ACC112 (cell line): ENCODE measurements around the gene TSSK2.
"Not testable (repeated sequence)": the region's sequence is repeated elsewhere in the genome, so short reads cannot be mapped to it uniquely, and the experiment has no call there.

Experiments
- H2AFZ ChIP-seq: fragments of 200-600 bp; sonication (generic); one replicate; pipeline ENCODE4 v1.6.0; 2017; ENCODE audit warnings: antibody characterized with exemption, low read length; ENCODE audit not compliant: unreplicated experiment
- H3K27ac ChIP-seq: fragments of 200-600 bp; sonication (generic); 2 replicates; pipeline ENCODE4 v1.5.1; 2014; ENCODE audit warnings: low read depth, mild to moderate bottlenecking, antibody characterized with exemption, low read length, moderate library complexity
- H3K27me3 ChIP-seq: fragments of 200-600 bp; sonication (generic); 2 replicates; pipeline ENCODE4 v1.6.1; 2014; ENCODE audit warnings: mild to moderate bottlenecking, antibody characterized with exemption, low read length, moderate library complexity, mixed read lengths; ENCODE audit not compliant: insufficient read depth
- H3K36me3 ChIP-seq: fragments of 200-600 bp; sonication (generic); 2 replicates; pipeline ENCODE4 v1.6.1; 2016; ENCODE audit warnings: mild to moderate bottlenecking, antibody characterized with exemption, low read length, moderate library complexity, mixed read lengths; ENCODE audit not compliant: insufficient read depth
- H3K4me1 ChIP-seq: fragments of 200-600 bp; sonication (generic); one replicate; pipeline ENCODE4 v1.6.1; 2016; ENCODE audit warnings: low read length, mixed read lengths; ENCODE audit not compliant: insufficient read depth, unreplicated experiment, control insufficient read depth
- H3K4me3 ChIP-seq: fragments of 200-600 bp; sonication (generic); 2 replicates; pipeline ENCODE4 v1.5.1; 2014; ENCODE audit warnings: mild to moderate bottlenecking, low read depth, low read length
- H3K79me2 ChIP-seq: fragments of 200-600 bp; sonication (generic); one replicate; pipeline ENCODE4 v1.6.0; 2016; ENCODE audit warnings: low read length; ENCODE audit not compliant: control insufficient read depth, unreplicated experiment, insufficient read depth

Gene TSSK2

DNA sequence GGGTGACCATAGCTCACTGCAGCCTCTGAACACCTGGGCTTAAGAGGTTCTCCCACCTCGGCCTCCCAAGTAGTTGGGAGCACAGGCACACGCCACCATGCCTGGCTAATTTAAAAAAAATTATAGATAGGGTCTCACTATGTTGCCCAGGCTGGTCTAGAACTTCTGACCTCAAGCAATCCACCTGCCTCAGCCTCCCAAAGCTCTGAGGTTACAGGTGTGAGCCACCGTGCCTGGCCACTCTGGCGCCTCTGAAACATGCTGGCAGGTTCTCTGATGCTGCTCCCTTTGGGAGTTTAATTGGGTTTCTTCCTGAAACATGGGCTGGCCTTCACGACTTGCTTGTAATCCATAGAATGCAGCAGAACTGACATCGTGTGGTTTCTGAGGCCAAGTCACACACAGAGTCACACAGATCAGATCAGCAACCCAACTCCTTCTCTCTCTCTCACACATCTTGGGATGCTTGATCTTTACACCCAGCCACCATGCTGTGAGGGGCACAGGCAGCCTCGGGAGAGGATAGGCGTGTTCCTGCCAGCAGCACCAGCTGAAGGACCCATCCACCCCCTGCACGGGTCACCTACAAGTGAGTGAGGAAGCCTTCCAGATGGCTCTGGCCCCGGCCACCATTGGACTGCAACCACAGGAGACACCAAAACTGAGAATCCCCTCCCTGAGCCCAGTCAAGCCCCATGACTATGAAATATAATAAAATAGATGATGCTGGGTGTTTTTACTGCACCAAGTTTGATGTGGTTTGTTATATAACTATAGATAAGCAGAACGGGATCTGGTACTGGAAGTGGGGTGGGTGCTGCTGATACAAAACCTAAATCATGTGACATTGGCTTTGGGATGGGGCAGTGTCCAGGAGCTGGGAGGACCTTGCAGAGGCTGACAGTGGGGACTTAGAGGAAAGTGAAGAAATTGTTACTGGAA, 22.1 kb downstream of the TSSK2 start:
- H2AFZ ChIP-seq, result no peak overlapping the region
- no peak overlapping the region for H3K27ac ChIP-seq
- H3K36me3 ChIP-seq, result no peaks in the 10 kb centered on the region
- H3K4me3 ChIP-seq, result no peak overlapping the region
- no peaks in the 10 kb centered on the region for H3K79me2 ChIP-seq
- peaks cover 42% of the 10 kb centered on the region for H3K27me3 ChIP-seq
- no peaks in the 10 kb centered on the region for H3K4me1 ChIP-seq

DNA sequence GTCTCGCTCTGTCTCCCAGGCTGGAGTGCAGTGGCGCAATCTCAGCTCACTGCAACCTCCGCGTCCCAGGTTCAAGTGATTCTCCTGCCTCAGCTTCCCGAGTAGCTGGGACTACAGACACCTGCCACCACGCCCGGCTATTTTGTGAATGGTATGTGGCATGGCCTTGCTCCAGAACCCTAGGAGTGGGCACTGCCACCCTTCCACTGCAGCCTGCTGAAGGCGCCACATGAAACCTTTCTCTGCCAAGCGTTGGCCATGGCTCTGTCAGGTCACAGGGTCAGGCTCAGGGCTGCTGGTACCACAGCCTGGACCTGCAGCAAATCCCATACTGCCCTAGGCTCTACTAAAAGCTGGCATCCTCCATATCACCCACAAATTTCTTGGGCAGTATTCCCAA, 25.0 kb downstream of the TSSK2 start:
- peaks cover 19% of the 10 kb centered on the region for H3K27me3 ChIP-seq
- H3K79me2 ChIP-seq, H3K4me1 ChIP-seq, H3K4me3 ChIP-seq, H3K27ac ChIP-seq, H2AFZ ChIP-seq, H3K36me3 ChIP-seq: not testable (repeated sequence)

DNA sequence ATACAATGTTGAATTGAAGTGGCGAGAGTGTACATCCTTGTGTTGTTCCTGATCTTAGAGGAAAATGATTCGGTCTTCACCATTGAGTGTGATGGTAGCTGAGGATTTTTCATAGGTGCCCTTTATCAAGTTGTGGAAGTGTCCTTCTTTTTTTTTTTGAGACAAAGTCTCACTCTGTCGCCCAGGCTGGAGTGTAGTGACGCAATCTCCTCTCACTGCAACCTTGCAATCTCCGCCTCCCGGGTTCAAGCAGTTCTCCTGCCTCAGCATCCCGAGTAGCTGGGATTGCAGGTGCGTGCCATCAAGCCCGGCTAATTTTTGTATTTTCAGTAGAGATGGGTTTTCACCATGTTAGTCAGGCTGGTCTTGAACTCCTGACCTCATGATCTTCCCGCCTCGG, 27.5 kb downstream of the TSSK2 start:
- not testable (repeated sequence) for H3K27ac ChIP-seq, H3K36me3 ChIP-seq, H3K27me3 ChIP-seq, H2AFZ ChIP-seq, H3K4me1 ChIP-seq, H3K4me3 ChIP-seq, H3K79me2 ChIP-seq

DNA sequence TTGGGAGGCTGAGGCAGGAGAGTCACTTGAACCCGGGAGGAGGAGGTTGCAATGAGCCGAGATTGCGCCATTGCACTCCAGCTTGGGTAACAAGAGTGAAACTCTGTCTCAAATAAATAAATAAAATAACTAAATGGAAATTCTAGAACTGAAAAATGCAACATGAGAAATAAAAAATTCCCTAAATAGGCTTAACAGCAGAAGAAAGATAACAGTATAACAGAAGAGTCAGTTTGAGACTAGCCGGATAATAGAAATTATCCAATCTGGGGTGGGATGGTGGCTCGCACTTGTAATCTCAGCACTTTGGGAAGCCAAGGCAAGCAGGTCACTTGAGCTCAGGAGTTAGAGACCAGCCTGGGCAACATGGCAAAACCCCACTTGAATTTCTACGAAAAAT, 33.3 kb downstream of the TSSK2 start:
- H3K79me2 ChIP-seq, result no peaks in the 10 kb centered on the region
- H3K27ac ChIP-seq, result no peak overlapping the region
- no peak overlapping the region for H2AFZ ChIP-seq
- H3K27me3 ChIP-seq, result peaks cover 30% of the 10 kb centered on the region
- H3K36me3 ChIP-seq, result no peaks in the 10 kb centered on the region
- no peaks in the 10 kb centered on the region for H3K4me1 ChIP-seq
- H3K4me3 ChIP-seq, result no peak overlapping the region

DNA sequence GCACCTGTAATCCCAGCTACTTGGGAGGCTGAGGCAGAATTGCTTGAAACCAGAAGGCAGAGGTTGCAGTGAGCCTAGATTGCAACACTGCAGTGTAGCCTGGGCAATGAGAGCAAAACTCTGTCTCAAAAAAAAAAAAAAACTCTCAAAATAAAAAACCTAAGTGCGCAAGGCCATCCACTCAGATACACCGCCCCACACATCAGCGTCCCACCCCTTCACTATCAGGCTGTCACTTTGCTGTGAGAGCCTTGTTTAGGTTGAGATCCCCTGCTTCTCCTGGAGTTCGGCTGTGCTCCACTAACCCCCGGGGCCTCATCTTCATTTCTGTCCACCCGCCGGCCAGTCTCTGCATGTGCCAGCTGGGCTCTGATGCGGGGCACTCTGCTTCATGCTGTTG, 35.3 kb downstream of the TSSK2 start:
- Histone ChIP-seq H2AFZ (no peak overlapping the region), H3K27ac (no peak overlapping the region), H3K4me3 (no peak overlapping the region), H3K4me1 (no peaks in the 10 kb centered on the region), H3K79me2 (no peaks in the 10 kb centered on the region), H3K36me3 (no peaks in the 10 kb centered on the region), H3K27me3 (peaks cover 30% of the 10 kb centered on the region)

DNA sequence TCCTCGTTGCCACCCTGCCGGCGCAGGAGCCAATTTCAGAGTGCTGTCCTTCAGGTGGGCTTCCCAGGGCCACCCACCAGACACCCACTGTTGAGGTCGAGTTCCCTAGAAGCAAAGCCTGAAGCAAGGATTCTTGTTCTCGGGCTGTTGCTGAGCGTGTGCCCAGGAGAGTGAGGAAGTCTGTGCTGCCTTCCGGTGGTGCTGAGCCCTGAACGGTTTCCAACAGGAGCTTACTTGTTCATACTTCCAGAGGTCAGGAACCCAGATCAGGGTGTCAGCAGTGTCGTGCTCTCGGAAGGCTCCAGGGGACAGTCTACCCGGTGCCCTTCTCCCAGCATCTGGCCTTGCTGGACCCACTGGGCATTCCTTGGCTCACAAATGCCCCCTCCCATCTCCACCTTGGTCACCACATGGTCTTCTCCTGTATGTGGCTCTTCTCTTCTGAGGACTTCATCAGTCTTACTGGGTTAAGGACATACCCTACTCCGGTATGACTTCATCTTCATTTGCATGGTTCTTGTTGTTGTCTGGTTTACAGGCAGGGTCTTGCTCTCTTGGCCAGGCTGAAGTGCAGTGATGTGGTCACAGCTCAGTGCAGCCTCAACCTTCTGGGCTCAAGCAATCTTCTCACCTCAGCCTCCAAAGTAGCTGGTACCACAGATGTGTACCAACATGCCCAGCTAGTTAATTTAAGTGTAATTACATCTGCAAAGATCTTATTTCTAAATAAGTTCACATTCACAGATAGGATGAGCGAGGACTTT, 36.2 kb downstream of the TSSK2 start:
- peaks cover 30% of the 10 kb centered on the region for H3K27me3 ChIP-seq
- no peaks in the 10 kb centered on the region for H3K4me1 ChIP-seq
- H2AFZ ChIP-seq, result no peak overlapping the region
- no peak overlapping the region for H3K4me3 ChIP-seq
- H3K79me2 ChIP-seq, result peaks cover 8% of the 10 kb centered on the region
- no peaks in the 10 kb centered on the region for H3K36me3 ChIP-seq
- H3K27ac ChIP-seq, result no peak overlapping the region

DNA sequence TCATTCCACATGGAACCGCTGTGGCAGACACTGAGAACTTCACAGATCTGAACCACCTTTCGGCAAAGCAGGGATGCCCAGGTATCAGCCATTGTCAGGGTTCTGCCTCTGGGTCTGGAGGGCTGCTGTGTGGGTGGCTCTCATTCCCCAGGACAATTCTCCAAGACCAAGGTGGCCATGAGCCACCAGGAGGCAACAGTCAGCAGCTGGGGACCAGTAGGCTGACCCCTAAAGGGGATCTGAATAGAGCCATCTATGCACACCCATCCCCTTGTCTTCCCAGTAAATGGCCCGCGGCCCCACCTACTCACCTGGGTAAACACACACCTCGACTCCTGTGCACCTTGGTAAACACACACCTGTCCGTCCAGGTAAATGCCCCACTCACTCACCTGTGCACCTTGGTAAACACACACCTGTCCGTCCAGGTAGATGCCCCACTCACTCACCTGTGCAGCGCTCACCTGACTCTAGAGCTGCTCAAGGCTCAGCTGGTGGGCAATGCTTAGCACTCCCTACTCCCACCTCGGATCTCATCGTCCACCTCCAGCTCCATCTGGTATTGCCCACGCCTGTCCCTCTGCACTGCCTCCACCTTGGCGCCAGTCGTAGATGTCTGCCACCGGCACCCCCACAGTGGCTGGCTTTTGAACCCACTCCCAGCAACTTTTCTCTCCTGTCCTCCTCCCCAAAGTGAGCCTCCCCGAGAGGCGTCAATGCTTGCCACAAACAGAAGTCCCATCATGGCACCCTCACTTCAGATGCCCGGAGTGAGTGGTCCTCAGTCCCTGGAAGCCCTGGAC, 37.2 kb downstream of the TSSK2 start:
- no peaks in the 10 kb centered on the region for H3K36me3 ChIP-seq
- H3K4me1 ChIP-seq, result peaks cover 3% of the 10 kb centered on the region
- H2AFZ ChIP-seq, result no peak overlapping the region
- H3K4me3 ChIP-seq, result no peak overlapping the region
- H3K27me3 ChIP-seq, result peaks cover 30% of the 10 kb centered on the region
- H3K79me2 ChIP-seq, result peaks cover 17% of the 10 kb centered on the region
- H3K27ac ChIP-seq, result no peak overlapping the region

DNA sequence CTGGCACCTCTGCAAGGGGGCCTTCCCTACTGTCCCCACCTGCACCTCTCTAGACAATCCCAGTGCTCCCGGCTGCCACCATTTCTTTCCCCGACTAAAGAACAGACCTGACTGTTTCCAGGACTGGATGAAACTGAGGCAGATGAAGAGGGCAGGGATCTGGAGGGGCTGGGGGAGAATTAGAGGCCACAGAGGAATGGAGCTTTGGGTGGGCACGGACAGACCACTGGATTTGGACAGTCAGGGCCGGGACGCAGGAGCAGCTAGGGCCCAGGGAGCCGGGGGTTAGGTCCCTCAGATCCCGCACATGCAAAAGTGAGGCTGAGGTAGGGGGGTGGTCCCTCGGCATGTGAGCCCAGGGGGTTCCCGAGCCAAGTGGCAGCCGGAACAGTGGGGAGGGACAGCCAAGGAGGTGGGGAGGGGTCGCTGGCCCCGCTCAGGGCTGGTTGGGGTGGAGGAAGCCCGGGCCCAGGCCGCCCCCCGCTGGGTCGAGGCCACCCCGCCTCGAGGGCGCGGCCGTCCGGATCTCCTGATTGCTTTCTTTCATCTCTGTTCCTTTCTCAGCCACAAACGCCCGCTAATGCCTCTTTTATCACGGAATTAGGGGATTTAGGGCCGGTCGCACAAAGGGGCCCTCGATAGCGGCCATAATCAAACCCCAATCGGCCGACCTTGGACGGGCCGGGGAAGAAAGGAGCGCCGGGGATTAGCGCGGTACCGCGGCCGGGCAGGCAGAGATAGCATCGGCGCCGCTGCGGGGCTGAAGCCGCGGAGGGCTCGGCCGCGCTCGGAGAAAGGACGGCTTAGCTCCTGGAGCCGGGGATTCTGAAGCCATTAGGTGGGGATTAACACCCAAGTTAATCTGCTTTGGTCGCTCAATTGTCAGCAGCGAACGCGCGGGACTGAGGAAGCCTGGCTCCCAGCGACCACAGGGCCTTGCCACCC, 38.2 kb downstream of the TSSK2 start:
- H3K79me2 ChIP-seq, result peaks cover 24% of the 10 kb centered on the region
- H3K36me3 ChIP-seq, result no peaks in the 10 kb centered on the region
- peak overlapping the region; percentile 71 for H3K4me3 ChIP-seq
- H2AFZ ChIP-seq, result peak overlapping the region; percentile 85
- peaks cover 30% of the 10 kb centered on the region for H3K27me3 ChIP-seq
- H3K27ac ChIP-seq, result no peak overlapping the region
- peaks cover 13% of the 10 kb centered on the region for H3K4me1 ChIP-seq

DNA sequence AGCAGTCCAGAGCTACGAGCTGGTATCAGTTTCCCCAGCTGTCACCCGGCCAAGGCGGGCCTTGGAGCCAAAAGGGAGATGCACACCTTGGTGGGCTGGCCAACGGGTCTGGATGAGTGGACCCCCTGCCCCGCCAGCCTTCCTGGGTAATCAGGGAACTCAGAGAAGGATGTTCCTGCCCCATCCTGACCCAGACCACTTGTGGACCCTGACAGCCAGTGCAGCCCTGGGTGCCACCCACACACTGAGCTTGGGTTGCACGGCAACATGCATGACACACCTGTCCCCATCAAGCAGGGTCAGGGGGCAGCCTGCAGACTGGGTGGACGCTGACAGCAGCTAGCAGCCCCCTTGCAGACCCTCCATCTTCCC, 38.8 kb downstream of the TSSK2 start:
- Histone ChIP-seq H3K4me1 (peaks cover 20% of the 10 kb centered on the region), H3K4me3 (peak overlapping the region; percentile 71), H3K36me3 (no peaks in the 10 kb centered on the region), H3K27me3 (peaks cover 30% of the 10 kb centered on the region), H3K27ac (no peak overlapping the region), H2AFZ (no peak overlapping the region), H3K79me2 (peaks cover 25% of the 10 kb centered on the region)
